ENCODE measurements around the gene NUDT15.

Gene NUDT15

GRCh38 chr13:48069573-48069972, 32.0 kb downstream of the NUDT15 start:
- no peak overlapping the region for H3K9ac ChIP-seq (ENCODE audit: low read length)
- no peak overlapping the region for H4K12ac ChIP-seq (ENCODE audit: low read depth, low read length)
- no peaks in the 10 kb centered on the region for H3K27me3 ChIP-seq (ENCODE audit: insufficient read depth, low read length)
- no peak overlapping the region for H4K91ac ChIP-seq (ENCODE audit: low read depth, low read length)
- H2BK5ac ChIP-seq (ENCODE audit: low read depth, low read length, poor library complexity): no peak overlapping the region
- H3K4ac ChIP-seq (ENCODE audit: low read depth, low read length): no peak overlapping the region
- H3K14ac ChIP-seq (ENCODE audit: low read length): no peak overlapping the region
- H2BK120ac ChIP-seq (ENCODE audit: insufficient read depth, low read length, poor library complexity): no peak overlapping the region
- H3K9me3 ChIP-seq (ENCODE audit: insufficient read depth, low read depth, low read length): peaks cover 21% of the 10 kb centered on the region
- H3K4me2 ChIP-seq (ENCODE audit: low read length): no peak overlapping the region
- no peak overlapping the region for H3K27ac ChIP-seq (ENCODE audit: low read depth, low read length)
- H3K4me3 ChIP-seq (ENCODE audit: low read depth, low read length): no peak overlapping the region
- H2AK5ac ChIP-seq (ENCODE audit: low read length): no peak overlapping the region
- no peak overlapping the region for H3K23ac ChIP-seq (ENCODE audit: low read length)
- no peak overlapping the region for H2AFZ ChIP-seq (ENCODE audit: insufficient read depth, low read length, poor library complexity)
- no peak overlapping the region for H2BK12ac ChIP-seq (ENCODE audit: low read length)
- WGBS (ENCODE audit: extremely low coverage, insufficient coverage, insufficient read length): no CpG with 5 or more reads among the region's 1 CpG
- H3K36me3 ChIP-seq (ENCODE audit: control insufficient read depth in 1 of 2, insufficient read depth in 2 of 2, low read length in 2 of 2): peaks cover 26 to 48% of the 10 kb centered on the region in 2 experiments
- no peaks in the 10 kb centered on the region for H3K4me1 ChIP-seq (ENCODE audit: control insufficient read depth in 1 of 2, insufficient read depth in 2 of 2, low read length in 2 of 2)
- no peak overlapping the region for H4K8ac ChIP-seq (ENCODE audit: low read depth, low read length)
- no peaks in the 10 kb centered on the region for H3K79me2 ChIP-seq (ENCODE audit: control insufficient read depth, insufficient read depth, low read length, poor library complexity)
- DNase-seq: no peak
- H3K18ac ChIP-seq (ENCODE audit: low read length): no peak overlapping the region
- H3K79me1 ChIP-seq (ENCODE audit: low read length): no peaks in the 10 kb centered on the region

GRCh38 chr13:48070942-48071341, 33.4 kb downstream of the NUDT15 start:
- no peak overlapping the region for H2AFZ ChIP-seq (ENCODE audit: insufficient read depth, low read length, poor library complexity)
- no peak overlapping the region for H4K8ac ChIP-seq (ENCODE audit: low read depth, low read length)
- H2AK5ac ChIP-seq (ENCODE audit: low read length): no peak overlapping the region
- H3K27ac ChIP-seq (ENCODE audit: low read depth, low read length): no peak overlapping the region
- no peak overlapping the region for H3K4me2 ChIP-seq (ENCODE audit: low read length)
- H3K14ac ChIP-seq (ENCODE audit: low read length): no peak overlapping the region
- H3K79me1 ChIP-seq (ENCODE audit: low read length): no peaks in the 10 kb centered on the region
- no peak overlapping the region for H3K9ac ChIP-seq (ENCODE audit: low read length)
- H3K4me3 ChIP-seq (ENCODE audit: low read depth, low read length): no peak overlapping the region
- H3K9me3 ChIP-seq (ENCODE audit: insufficient read depth, low read depth, low read length): peaks cover 21% of the 10 kb centered on the region
- H2BK120ac ChIP-seq (ENCODE audit: insufficient read depth, low read length, poor library complexity): no peak overlapping the region
- no peak overlapping the region for H3K23ac ChIP-seq (ENCODE audit: low read length)
- H3K27me3 ChIP-seq (ENCODE audit: insufficient read depth, low read length): no peaks in the 10 kb centered on the region
- H3K18ac ChIP-seq (ENCODE audit: low read length): no peak overlapping the region
- DNase-seq: no peak
- no peak overlapping the region for H2BK12ac ChIP-seq (ENCODE audit: low read length)
- no CpG with 5 or more reads among the region's 5 CpGs for WGBS (ENCODE audit: extremely low coverage, insufficient coverage, insufficient read length)
- no peak overlapping the region for H4K91ac ChIP-seq (ENCODE audit: low read depth, low read length)
- H2BK5ac ChIP-seq (ENCODE audit: low read depth, low read length, poor library complexity): no peak overlapping the region
- H4K12ac ChIP-seq (ENCODE audit: low read depth, low read length): no peak overlapping the region
- peaks cover 26 to 48% of the 10 kb centered on the region in 2 experiments for H3K36me3 ChIP-seq (ENCODE audit: control insufficient read depth in 1 of 2, insufficient read depth in 2 of 2, low read length in 2 of 2)
- no peaks in the 10 kb centered on the region for H3K79me2 ChIP-seq (ENCODE audit: control insufficient read depth, insufficient read depth, low read length, poor library complexity)
- H3K4ac ChIP-seq (ENCODE audit: low read depth, low read length): no peak overlapping the region
- H3K4me1 ChIP-seq (ENCODE audit: control insufficient read depth in 1 of 2, insufficient read depth in 2 of 2, low read length in 2 of 2): no peaks in the 10 kb centered on the region

GRCh38 chr13:48072304-48072703, 34.8 kb downstream of the NUDT15 start:
- Histone ChIP-seq H2BK120ac (ENCODE audit: insufficient read depth, low read length, poor library complexity) (no peak overlapping the region), H4K12ac (ENCODE audit: low read depth, low read length) (no peak overlapping the region), H3K4ac (ENCODE audit: low read depth, low read length) (no peak overlapping the region), H2BK5ac (ENCODE audit: low read depth, low read length, poor library complexity) (no peak overlapping the region), H4K91ac (ENCODE audit: low read depth, low read length) (peak overlapping the region; percentile 42), H3K4me2 (ENCODE audit: low read length) (no peak overlapping the region), H3K4me1 (ENCODE audit: control insufficient read depth in 1 of 2, insufficient read depth in 2 of 2, low read length in 2 of 2) (no peaks in the 10 kb centered on the region), H3K23ac (ENCODE audit: low read length) (no peak overlapping the region), H3K14ac (ENCODE audit: low read length) (no peak overlapping the region), H2AFZ (ENCODE audit: insufficient read depth, low read length, poor library complexity) (no peak overlapping the region), H3K27ac (ENCODE audit: low read depth, low read length) (no peak overlapping the region), H3K27me3 (ENCODE audit: insufficient read depth, low read length) (no peaks in the 10 kb centered on the region), H3K9ac (ENCODE audit: low read length) (no peak overlapping the region), H3K79me2 (ENCODE audit: control insufficient read depth, insufficient read depth, low read length, poor library complexity) (no peaks in the 10 kb centered on the region), H3K79me1 (ENCODE audit: low read length) (no peaks in the 10 kb centered on the region), H2BK12ac (ENCODE audit: low read length) (no peak overlapping the region), H4K8ac (ENCODE audit: low read depth, low read length) (peak overlapping the region; percentile 44), H3K9me3 (ENCODE audit: insufficient read depth, low read depth, low read length) (peaks cover 17% of the 10 kb centered on the region), H3K36me3 (ENCODE audit: control insufficient read depth in 1 of 2, insufficient read depth in 2 of 2, low read length in 2 of 2) (peaks cover 21 to 38% of the 10 kb centered on the region in 2 experiments), H3K4me3 (ENCODE audit: low read depth, low read length) (no peak overlapping the region), H2AK5ac (ENCODE audit: low read length) (no peak overlapping the region), H3K18ac (ENCODE audit: low read length) (no peak overlapping the region)
- DNase-seq: no peak
- no CpG with 5 or more reads among the region's 3 CpGs for WGBS (ENCODE audit: extremely low coverage, insufficient coverage, insufficient read length)

- Histone ChIP-seq H3K9ac (ENCODE audit: low read length) (no peak overlapping the region), H3K4me1 (ENCODE audit: control insufficient read depth in 1 of 2, insufficient read depth in 2 of 2, low read length in 2 of 2) (no peaks in the 10 kb centered on the region)
Observed at GRCh38 chr13:48072787-48073186, 35.3 kb downstream of the NUDT15 start.

More at GRCh38 chr13:48072787-48073186, 35.3 kb downstream of the NUDT15 start:
- Histone ChIP-seq H4K8ac (ENCODE audit: low read depth, low read length) (no peak overlapping the region), H2BK5ac (ENCODE audit: low read depth, low read length, poor library complexity) (no peak overlapping the region), H3K23ac (ENCODE audit: low read length) (no peak overlapping the region), H2BK12ac (ENCODE audit: low read length) (no peak overlapping the region), H4K91ac (ENCODE audit: low read depth, low read length) (no peak overlapping the region), H3K4me3 (ENCODE audit: low read depth, low read length) (no peak overlapping the region), H3K79me2 (ENCODE audit: control insufficient read depth, insufficient read depth, low read length, poor library complexity) (no peaks in the 10 kb centered on the region), H3K4me2 (ENCODE audit: low read length) (no peak overlapping the region), H3K9me3 (ENCODE audit: insufficient read depth, low read depth, low read length) (peaks cover 17% of the 10 kb centered on the region), H3K4ac (ENCODE audit: low read depth, low read length) (no peak overlapping the region), H4K12ac (ENCODE audit: low read depth, low read length) (no peak overlapping the region), H3K14ac (ENCODE audit: low read length) (no peak overlapping the region), H3K27ac (ENCODE audit: low read depth, low read length) (no peak overlapping the region), H2AK5ac (ENCODE audit: low read length) (no peak overlapping the region), H3K18ac (ENCODE audit: low read length) (no peak overlapping the region), H2AFZ (ENCODE audit: insufficient read depth, low read length, poor library complexity) (no peak overlapping the region), H2BK120ac (ENCODE audit: insufficient read depth, low read length, poor library complexity) (no peak overlapping the region), H3K27me3 (ENCODE audit: insufficient read depth, low read length) (no peaks in the 10 kb centered on the region), H3K79me1 (ENCODE audit: low read length) (no peaks in the 10 kb centered on the region), H3K36me3 (ENCODE audit: control insufficient read depth in 1 of 2, insufficient read depth in 2 of 2, low read length in 2 of 2) (peaks cover 21 to 38% of the 10 kb centered on the region in 2 experiments)
- WGBS (ENCODE audit: extremely low coverage, insufficient coverage, insufficient read length): no CpG with 5 or more reads among the region's 2 CpGs
- DNase-seq: no peak

All from trophoblast cell (in vitro differentiated cells and primary cell).